Upper lobe of left lung (tissue), 6 donors: ENCODE measurements around the gene B2M. TPM values are rescaled to one million over a fixed set of nuclear protein-coding genes. Genes with fewer than 3 reads are reported as not detected.
"Not testable (repeated sequence)": the region's sequence is repeated elsewhere in the genome, so short reads cannot be mapped to it uniquely, and the experiment has no call there.

ENCODE experiments used
- ATAC-seq, 2 donors: fragments of 200-7000 bp; cut with Tn5 transposase; one replicate each; pipeline ENCODE4 v1.9.1; 2022; ENCODE audit warnings: mild to moderate bottlenecking in 2 of 2, moderate library complexity in 2 of 2; ENCODE audit not compliant: low FRiP score in 2 of 2
- DNase-seq, 2 donors: peaks; one replicate each; pipeline ENCODE4 v3.0.0-alpha.2; 2019 to 2020
- H3K27ac ChIP-seq, 4 donors: fragments of 200-600 bp; sonication (generic); one replicate each; pipeline ENCODE4 v1.5.1; 2016 to 2019
- H3K27me3 ChIP-seq, 4 donors: fragments of 200-600 bp; sonication (generic); one replicate each; pipeline ENCODE4 v1.5.1; 2017 to 2019
- H3K36me3 ChIP-seq, 4 donors: fragments of 200-600 bp; sonication (generic); one replicate each; pipeline ENCODE4 v1.5.1; 2016 to 2019
- H3K4me1 ChIP-seq, 4 donors: fragments of 200-600 bp; sonication (generic); one replicate each; pipeline ENCODE4 v1.5.1; 2018 to 2019
- H3K4me3 ChIP-seq, 4 donors: fragments of 200-600 bp; sonication (generic); one replicate each; pipeline ENCODE4 v1.5.1; 2017 to 2019; ENCODE audit warnings: mild to moderate bottlenecking in 2 of 4, moderate library complexity in 1 of 4
- H3K9me3 ChIP-seq, 4 donors: fragments of 200-600 bp; sonication (generic); one replicate each; pipeline ENCODE4 v1.5.1; 2018 to 2019
- EP300 ChIP-seq, 4 donors: sonication (generic); formaldehyde crosslinking; IDR thresholded peaks; one replicate each; pipeline ENCODE4 v1.5.1; 2017; ENCODE audit warnings: antibody characterized with exemption in 4 of 4, control low read depth in 2 of 4
- POLR2A ChIP-seq, 4 donors: fragments of 450-650 bp; IDR thresholded peaks; one replicate each; pipeline ENCODE4 v1.5.1; 2016 to 2017; ENCODE audit warnings: antibody characterized with exemption in 4 of 4, mild to moderate bottlenecking in 2 of 4
- POLR2AphosphoS5 ChIP-seq, 2 donors: sonication (generic); formaldehyde crosslinking; IDR thresholded peaks; one replicate each; pipeline ENCODE4 v1.5.1; 2017; ENCODE audit warnings: antibody characterized with exemption in 2 of 2
- WGBS, 2 donors: methylation state at CpG; one replicate each; pipeline ENCODE4 v1.1.5; 2017 to 2018; 5-methylcytosine and 5-hydroxymethylcytosine counted together
- total RNA-seq, 6 donors: library from RNA; depleted of rRNA in 4 of 6; stranded (reverse); fragments of >200 nt in 4 of 6; gene quantifications; one replicate each; pipeline versions ENCODE4 v1.1.0 to v1.2.1, GENCODE V29; 2016 to 2021
- TF ChIP-seq, protein P1 (sequence below), 6 experiments: fragments of 450-650 bp in 4 of 6; fragments of 200-600 bp in 2 of 6; sonication (generic) in 2 of 6; IDR thresholded peaks; one replicate each; pipeline ENCODE4 v1.5.1; 2016 to 2019; ENCODE audit warnings: antibody characterized with exemption in 6 of 6
- donor health status: DM: no; HTN: no; CAD: no; lungs with moderate emphysema.
- donor health status: DM: no; HTN: yes; CAD: no; lungs with severe emphysema.

B2M gene
- total RNA-seq, 6 donors from 2014 or later, result 963 to 7,115 (median 3,598) TPM

DNA sequence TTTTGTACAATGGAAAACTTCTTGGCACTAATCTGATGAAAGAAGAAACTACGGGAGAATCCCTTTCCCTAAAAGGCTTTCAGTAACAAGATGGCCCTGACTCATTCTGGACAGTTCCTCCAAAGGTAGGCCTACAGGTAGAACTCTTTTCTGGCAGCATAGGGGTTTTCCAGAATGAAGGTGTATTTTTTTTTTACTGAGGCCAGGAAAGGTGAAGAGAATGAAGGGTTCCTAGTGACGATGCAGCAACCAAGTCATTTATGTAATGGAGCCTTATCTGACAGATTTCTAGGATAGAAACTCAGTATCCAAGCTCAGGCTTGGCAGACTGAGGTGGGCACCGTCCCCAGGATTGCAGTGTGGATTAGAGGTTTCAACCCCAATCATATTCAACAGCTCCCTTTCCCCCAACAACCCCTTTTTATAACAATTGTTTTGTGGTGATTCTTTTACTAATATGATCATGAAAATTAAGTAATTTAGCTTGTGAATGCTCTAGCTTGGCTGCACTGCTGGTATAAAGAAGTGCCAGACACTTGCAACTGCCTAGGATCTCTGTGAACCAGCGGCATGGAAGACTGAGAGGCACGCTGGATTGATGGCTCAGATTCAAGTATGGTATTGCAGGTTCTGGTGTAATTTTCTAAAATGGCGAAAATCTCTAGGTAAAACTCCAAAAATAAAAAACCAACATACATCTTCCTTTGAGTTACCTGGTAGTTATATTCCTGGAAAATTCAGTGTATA is 16.3 kb downstream of the B2M start:
- peaks cover 0 to 9% (median 0%) of the 10 kb centered on the region in 4 donors for H3K36me3 ChIP-seq
- 87 to 89% methylated on average over 6 of the region's 6 CpGs for WGBS, 2 donors
- H3K4me1 ChIP-seq, result peaks cover 37 to 69% (median 50%) of the 10 kb centered on the region in 4 donors
- peak overlapping the region in 1 of 4 donors; percentile 60 for H3K4me3 ChIP-seq
- TF ChIP-seq POLR2A (IDR thresholded peaks at IDR 0.05), result no peak
- TF ChIP-seq, protein P1, sequence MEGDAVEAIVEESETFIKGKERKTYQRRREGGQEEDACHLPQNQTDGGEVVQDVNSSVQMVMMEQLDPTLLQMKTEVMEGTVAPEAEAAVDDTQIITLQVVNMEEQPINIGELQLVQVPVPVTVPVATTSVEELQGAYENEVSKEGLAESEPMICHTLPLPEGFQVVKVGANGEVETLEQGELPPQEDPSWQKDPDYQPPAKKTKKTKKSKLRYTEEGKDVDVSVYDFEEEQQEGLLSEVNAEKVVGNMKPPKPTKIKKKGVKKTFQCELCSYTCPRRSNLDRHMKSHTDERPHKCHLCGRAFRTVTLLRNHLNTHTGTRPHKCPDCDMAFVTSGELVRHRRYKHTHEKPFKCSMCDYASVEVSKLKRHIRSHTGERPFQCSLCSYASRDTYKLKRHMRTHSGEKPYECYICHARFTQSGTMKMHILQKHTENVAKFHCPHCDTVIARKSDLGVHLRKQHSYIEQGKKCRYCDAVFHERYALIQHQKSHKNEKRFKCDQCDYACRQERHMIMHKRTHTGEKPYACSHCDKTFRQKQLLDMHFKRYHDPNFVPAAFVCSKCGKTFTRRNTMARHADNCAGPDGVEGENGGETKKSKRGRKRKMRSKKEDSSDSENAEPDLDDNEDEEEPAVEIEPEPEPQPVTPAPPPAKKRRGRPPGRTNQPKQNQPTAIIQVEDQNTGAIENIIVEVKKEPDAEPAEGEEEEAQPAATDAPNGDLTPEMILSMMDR (IDR thresholded peaks at IDR 0.05), result no peak
- no peaks in the 10 kb centered on the region for H3K9me3 ChIP-seq
- no peaks in the 10 kb centered on the region for H3K27me3 ChIP-seq
- ATAC-seq (no peak), DNase-seq (no peak)
- peak overlapping the region; percentile 92 to 100 (median 99) for H3K27ac ChIP-seq

DNA sequence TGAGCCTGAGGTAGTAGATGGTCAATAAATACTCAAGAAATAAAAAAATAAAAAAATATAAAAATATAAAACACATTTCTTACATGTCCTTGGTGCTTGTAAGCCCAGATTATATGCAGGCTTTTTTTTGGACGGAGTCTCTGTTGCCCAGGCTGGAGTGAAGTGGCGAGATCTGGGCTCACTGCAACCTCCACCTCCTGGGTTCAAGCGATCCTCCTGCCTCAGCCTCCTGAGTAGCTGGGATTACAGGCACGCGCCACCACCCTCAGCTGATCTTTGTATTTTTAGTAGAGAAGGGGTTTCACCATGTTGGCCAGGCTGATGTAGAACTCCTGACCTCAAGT is 16.9 kb downstream of the B2M start:
- Histone ChIP-seq H3K4me3 (peak overlapping the region in 3 of 4 donors; percentile 60 to 71 (median 70)), H3K4me1 (peaks cover 37 to 65% (median 50%) of the 10 kb centered on the region in 4 donors)
- not testable (repeated sequence) for DNase-seq

DNA sequence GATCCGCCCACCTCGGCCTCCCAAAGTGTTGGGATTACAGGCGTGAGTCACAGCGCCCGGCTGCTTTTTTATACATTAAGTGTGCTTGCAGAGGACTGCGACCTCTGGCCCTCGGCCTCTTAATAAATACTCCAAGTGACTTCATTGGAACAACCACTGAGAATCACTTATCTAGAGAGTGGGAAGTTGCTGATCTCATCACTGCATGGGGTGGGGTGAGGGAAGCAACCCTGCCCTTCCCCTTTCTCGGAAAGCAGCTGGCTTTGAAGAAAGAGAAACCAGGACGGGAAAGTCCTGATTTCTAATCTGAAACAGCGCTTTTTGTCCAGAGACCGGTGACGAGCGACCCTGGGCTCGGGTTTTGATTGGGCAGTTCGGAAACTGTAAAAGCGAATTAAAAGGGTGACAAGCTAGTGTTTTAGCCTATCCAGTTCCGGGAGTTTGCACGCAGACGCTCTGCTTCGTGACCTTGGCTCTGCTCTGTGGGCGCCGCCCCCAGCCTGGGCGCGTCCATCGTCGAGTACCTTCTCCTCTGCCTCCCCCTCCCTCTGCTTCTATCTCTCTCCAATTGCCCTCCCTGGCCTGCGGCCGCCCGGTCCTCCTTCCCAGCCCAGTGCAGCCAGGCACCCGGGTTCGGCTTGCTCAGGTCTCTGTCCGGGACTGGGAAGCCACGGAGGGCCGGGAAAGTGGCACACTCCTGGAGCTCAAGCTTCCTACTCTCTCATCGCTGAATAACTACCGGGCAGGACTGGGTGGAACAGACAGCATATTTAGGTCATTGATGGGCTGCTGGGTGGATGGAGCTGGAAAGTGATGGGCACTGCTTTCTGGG is 17.5 kb downstream of the B2M start:
- peaks cover 37 to 60% (median 48%) of the 10 kb centered on the region in 4 donors for H3K4me1 ChIP-seq

More for the DNA sequence above, 16.9 kb downstream of the B2M start:
- not testable (repeated sequence) for H3K9me3 ChIP-seq, H3K36me3 ChIP-seq, ATAC-seq, H3K27me3 ChIP-seq
- peak overlapping the region; percentile 92 to 100 (median 99) for H3K27ac ChIP-seq
- 52 to 55% methylated on average over 5 of the region's 5 CpGs for WGBS, 2 donors

DNA sequence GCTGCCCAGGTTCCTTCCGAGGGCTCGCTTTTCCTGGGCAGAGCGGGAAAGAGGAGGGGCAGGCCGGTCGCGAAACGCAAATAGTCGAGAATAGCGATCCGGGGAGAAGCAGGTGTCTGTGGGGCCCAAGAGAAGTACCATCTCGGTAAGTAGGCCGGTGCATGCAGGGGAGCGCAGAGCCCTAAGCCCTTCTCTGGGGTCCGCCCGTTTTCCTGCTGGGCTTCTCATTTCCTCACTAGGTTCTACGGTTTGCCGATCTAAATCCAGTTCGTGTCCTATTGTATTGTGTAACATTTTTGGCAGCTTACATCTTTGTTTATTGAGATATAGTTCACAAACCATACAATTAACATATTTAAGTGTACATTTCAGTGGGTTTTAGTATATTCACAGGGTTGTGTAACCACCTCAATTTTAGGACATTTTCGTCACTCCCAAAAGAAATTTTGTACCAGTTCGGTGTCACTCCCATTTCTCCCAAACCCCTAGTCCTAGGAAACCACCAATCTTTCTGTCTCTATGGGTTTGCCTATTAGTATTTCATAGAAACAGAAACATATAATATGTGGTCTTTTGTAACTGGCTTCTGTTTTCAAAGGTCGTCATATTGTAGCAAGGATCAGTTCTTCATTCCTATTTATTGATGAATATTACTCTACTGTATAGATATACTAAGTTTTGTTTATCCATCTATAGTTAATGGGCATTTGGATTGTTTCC is 18.3 kb downstream of the B2M start:
- DNase-seq (peak in 1 of 2 donors; percentile 42), ATAC-seq (peak; percentile 21 to 26)
- Histone ChIP-seq H3K9me3 (no peaks in the 10 kb centered on the region), H3K27me3 (no peaks in the 10 kb centered on the region), H3K4me1 (peaks cover 37 to 58% (median 47%) of the 10 kb centered on the region in 4 donors), H3K36me3 (peaks cover 0 to 9% (median 0%) of the 10 kb centered on the region in 4 donors), H3K4me3 (peak overlapping the region; percentile 60 to 78 (median 70)), H3K27ac (peak overlapping the region; percentile 92 to 100 (median 99))
- WGBS, 2 donors, result 1 to 5% methylated on average over 14 to 21 of the region's 21 CpGs
- TF ChIP-seq, protein P1 (IDR thresholded peaks at IDR 0.05), result peak in 1 of 6 experiments; percentile 3
- TF ChIP-seq EP300 (IDR thresholded peaks at IDR 0.05) (no peak), POLR2AphosphoS5 (IDR thresholded peaks at IDR 0.05) (no peak)

More for the DNA sequence above, 17.5 kb downstream of the B2M start:
- peaks cover 0 to 9% (median 0%) of the 10 kb centered on the region in 4 donors for H3K36me3 ChIP-seq
- ATAC-seq (peak; percentile 96 to 98), DNase-seq (peak; percentile 98)
- WGBS, 2 donors, result 0 to 1% methylated on average over 20 to 33 of the region's 36 CpGs
- H3K27me3 ChIP-seq, result no peaks in the 10 kb centered on the region
- H3K9me3 ChIP-seq, result no peaks in the 10 kb centered on the region
- TF ChIP-seq, protein P1 (IDR thresholded peaks at IDR 0.05), result peak in 1 of 6 experiments; percentile 5
- peak; percentile 85 to 96 (median 92) for TF ChIP-seq POLR2A (IDR thresholded peaks at IDR 0.05)
- peak; percentile 96 to 97 for TF ChIP-seq POLR2AphosphoS5 (IDR thresholded peaks at IDR 0.05)
- peak; percentile 92 to 99 (median 96) for TF ChIP-seq EP300 (IDR thresholded peaks at IDR 0.05)
- peak overlapping the region; percentile 60 to 78 (median 70) for H3K4me3 ChIP-seq
- peak overlapping the region; percentile 92 to 100 (median 99) for H3K27ac ChIP-seq
